Measurements from ENCODE around the gene PPP1R11. TPM values are rescaled to one million over a fixed set of nuclear protein-coding genes. Genes with fewer than 3 reads are reported as not detected.
"Not testable (repeated sequence)": the region's sequence is repeated elsewhere in the genome, so short reads cannot be mapped to it uniquely, and the experiment has no call there.

PPP1R11 gene, protein sequence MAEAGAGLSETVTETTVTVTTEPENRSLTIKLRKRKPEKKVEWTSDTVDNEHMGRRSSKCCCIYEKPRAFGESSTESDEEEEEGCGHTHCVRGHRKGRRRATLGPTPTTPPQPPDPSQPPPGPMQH
- total RNA-seq: 10 to 100 TPM; 55.8 to 58.8 TPM

DNA sequence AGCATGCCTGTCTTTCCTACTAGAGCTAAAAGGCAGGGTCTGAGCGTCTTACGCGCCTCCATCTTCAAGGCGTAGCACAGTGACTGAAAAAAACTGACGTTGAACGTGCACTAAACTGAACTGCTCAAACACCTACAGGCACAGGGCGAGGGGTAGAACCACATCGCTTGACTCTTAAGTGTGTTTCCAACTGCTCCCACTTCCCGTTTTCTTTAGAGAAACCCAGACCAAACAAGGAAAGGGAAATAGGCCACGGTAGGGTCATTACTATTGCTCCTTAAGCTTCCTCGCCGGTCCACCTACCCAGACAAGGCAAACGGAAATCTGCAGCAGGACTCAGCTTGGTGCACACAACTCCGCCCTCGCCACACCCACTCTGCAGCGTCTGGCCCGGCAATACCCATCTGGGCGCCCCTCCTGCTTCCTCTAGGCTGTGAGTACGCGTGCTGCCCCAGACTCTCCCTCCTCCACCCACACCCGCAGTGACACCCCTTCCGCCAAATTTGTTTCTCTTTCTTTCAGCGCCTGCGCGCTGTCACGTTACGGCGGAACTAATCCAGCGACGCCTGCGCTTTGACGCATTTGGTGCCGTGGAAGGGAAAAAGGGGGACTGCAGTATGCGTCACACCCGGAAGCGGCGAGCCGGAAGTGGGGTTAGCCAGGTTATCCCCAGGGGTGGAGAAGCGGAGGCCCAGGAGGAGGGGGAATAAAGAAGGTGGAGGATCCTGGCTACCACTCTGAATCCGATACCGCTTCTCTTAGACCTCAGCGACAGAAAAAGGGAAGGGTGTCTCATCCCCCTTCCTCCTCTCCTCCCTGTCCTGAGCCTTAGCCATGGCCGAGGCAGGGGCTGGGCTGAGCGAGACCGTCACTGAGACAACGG lies at the start of gene PPP1R11:
PPP1R11 (plus strand) TSS at position 622 of the 883 bp plus-strand sequence; CDS start at position 835, 213 bp downstream.
- POLR2A ChIA-PET: no interaction called here

DNA sequence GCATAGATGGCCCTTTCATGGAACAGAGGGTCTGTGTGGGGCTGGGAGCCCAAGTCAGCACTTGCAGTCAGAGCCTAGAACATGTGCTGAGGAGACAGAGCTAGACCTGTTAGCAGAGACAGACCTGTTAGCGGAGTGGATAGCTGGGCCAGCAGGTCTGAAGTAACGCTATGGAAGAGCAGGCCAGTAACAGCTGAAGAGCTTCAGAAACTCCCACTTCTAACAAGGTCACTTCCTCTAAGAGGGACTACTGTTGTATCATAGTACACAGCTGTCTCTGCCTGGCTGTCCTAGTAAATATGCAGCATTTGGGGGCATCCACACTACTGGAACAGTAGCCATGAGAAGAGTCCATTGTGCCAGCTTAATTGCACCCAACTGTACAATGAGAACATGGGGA lies 47.2 kb upstream of the PPP1R11 start:
- CTCF ChIA-PET: interaction anchor here (1.3 kb wide), 1 partner anchor 171 kb away, joined by 3 read pairs; no protein-coding TSS in a partner anchor
- POLR2A ChIA-PET: no interaction called here

More for the DNA sequence above, at the start of gene PPP1R11:
- CTCF ChIA-PET: interaction anchor here (1.1 to 1.2 kb wide), 2 partner anchors 29 to 38 kb away, joined by 4 read pairs; no protein-coding TSS in a partner anchor

DNA sequence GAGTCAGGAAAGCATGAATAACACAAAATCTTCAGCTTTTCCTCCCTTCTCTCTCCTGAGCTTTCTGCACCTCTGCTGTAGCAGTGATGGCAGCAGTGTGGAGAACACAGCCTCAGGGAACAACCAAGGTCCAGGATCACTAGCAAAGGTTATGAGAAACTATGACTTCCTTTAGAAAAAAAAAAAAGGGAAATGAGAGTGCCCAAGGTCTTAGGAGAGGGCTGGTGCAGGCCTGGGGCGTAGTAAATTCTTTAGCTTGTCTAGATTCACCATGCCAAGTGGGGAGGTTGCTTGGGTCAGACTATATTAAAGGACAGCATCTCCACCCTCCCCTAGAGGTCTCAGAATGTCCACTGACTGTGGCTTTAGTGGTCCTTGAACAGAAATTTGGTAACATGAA lies 46.4 kb upstream of the PPP1R11 start:
- CTCF ChIA-PET: interaction anchor here (0.6 kb wide), 1 partner anchor 288 kb away, joined by 3 read pairs; no protein-coding TSS in a partner anchor
- POLR2A ChIA-PET: no interaction called here

DNA sequence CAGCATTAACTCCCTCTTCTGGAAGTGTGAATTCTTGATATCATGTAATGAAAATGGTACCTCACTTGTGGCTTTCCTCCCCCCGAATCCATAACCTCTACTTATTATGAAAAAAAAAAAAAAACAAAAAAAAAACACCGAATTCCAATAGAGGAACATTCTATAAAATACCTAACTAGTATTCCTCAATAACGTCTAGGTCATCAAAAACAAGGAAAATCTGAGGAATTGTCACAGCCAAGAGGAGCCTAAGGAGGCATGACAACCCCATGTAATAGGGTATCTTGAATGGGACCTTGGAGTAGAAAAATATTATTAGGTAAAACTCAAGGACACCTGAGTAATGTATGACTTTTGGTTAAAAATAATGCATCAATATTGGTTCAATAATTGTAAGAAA lies 44.8 kb upstream of the PPP1R11 start:
- POLR2A ChIA-PET: no interaction called here

DNA sequence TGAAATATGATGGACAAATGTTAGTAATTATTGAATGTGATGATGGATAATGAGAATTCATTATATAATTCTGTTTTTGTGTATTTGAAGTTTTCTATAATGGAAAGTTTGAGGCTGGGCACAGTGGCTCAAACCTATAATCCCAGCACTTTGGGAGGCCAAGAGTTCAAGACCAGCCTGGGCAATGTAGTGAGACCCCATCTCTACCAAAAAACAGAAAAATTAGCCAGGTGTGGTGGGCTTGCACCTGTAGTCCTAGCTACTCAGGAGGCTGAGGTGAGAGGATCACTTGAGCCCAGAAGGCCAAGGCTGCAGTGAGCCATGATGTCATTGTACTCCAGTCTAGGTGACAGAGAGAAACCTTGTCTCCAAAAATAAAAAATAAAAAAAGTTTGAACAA lies 44.3 kb upstream of the PPP1R11 start:
- POLR2A ChIA-PET, CTCF ChIA-PET: not testable (repeated sequence)

More for the DNA sequence above, 44.8 kb upstream of the PPP1R11 start:
- CTCF ChIA-PET: no interaction called here

DNA sequence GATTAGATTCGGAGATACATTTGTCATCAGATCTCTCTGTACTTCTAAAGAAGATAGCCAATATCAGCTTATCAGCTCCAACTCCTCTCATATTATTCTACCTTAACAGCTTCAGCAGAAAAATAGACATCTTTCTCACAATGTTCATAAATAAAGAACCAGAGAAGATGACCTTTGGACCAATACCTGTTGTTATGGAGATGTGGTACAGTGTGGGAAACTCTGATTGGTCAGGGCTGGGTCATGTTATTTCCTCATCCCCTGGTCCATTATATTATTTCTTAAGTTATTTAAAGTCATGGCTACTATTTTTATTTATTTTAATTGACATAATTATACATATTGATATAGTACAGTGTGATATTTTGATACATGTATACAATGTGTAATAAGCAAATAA lies 41.8 kb upstream of the PPP1R11 start:
- ChIA-PET CTCF (no interaction called here), POLR2A (no interaction called here)

DNA sequence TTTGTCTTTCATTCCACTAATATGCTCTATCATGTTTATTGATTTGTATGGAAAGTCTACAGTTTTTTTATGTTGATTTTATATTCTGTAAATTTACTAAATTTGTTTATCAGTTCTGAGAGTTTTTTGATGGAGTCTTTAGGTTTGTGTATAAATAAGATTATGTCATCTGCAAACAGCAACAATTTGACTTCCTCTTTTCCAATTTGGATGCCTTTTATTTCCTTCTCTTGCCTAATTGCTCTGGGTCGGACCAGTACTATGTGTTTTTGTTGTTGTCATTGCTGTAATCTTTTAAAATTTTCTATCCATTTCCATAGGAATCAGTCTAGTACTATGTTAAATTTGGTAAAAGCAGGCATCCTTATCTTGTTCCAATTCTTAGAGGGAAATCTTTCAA lies 37.4 kb upstream of the PPP1R11 start:
- POLR2A ChIA-PET: no interaction called here
- CTCF ChIA-PET: no interaction called here

DNA sequence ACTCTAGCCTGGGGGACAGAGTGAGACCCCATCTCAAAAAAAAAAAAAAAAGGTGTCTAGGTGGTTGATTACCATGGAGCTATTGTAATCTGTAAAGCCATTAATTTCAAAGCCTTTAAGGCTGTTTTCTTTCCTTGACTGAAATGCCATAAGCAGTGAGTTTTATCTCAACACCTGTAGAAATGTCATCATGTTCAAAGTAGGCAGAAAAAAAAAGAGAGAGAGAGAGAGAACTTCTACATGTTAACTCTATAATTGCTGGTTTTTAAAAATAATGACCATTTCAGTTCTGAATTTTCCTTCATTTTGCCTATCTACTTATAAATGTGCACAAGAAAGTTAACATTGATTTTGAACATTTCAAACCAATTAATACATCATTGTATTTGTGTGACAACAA lies 35.6 kb upstream of the PPP1R11 start:
- POLR2A ChIA-PET: interaction anchor here (0.6 kb wide), 1 partner anchor 67 kb away, joined by 4 read pairs; no protein-coding TSS in a partner anchor
- CTCF ChIA-PET: no interaction called here

DNA sequence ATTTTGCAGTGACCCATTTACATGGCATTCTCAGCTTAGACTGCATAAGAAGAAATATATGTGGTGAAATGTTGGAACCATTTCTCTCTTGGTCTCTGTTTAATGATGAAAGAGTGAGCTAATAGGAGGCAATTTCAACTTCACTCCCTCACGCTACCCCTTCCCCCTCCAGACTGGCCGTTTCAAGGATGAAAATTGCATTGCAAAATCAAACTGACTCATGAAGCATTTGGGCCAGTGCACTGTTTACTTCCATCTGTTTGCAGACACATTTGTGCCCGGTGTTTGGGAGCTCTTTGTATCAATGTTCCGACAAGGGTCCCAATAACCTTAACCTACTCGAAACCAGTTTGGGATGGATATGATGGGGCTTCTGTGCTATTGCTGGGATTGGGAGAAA lies 33.6 kb upstream of the PPP1R11 start:
- POLR2A ChIA-PET, CTCF ChIA-PET: not testable (repeated sequence)

DNA sequence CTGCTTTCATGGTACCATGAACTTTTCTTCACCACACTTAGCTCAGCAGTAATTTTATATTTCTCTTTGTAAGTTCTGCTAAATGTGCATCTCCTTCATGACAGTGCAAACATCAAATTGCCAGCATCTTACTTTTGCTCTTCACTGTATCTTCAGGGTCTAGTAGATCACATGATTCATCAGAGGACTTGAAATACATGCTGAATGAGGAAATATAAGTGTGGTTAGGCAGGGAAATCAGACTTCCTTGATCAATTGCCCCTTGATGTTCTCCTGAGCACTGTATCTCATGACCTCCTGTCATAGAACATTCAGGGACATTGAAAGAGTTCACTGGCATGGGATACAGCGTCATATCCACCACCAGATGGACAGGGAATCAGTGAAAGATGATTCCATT lies 31.2 kb upstream of the PPP1R11 start:
- CTCF ChIA-PET: no interaction called here
- POLR2A ChIA-PET: no interaction called here

DNA sequence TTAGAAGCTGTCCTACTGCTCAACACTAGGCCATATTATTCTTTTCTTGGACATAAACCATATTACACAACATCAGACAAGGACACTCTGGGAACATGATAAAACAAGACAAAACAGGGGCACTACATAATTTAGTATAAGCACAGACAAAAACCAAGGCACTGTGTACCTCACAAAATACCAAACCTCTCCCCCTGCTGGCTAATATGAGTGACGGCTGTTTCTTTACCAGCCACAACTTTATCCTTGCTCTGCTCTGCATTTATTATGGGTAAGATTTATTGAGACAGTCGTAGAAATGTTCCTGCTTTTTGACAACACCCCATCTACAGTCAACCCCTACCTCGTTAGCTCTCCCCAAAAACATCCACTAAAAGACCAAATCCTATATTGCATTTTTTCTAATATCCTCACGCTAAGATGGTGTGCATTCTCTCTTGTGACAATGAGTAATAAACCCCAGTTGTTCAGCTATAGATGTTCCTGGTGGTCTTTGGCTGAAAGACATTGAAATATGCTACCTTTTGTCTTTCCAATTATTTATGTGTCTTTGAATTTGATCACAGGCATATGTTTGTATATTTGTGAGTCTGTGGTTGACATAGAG lies 29.7 kb upstream of the PPP1R11 start:
- POLR2A ChIA-PET: no interaction called here
- CTCF ChIA-PET: no interaction called here

DNA sequence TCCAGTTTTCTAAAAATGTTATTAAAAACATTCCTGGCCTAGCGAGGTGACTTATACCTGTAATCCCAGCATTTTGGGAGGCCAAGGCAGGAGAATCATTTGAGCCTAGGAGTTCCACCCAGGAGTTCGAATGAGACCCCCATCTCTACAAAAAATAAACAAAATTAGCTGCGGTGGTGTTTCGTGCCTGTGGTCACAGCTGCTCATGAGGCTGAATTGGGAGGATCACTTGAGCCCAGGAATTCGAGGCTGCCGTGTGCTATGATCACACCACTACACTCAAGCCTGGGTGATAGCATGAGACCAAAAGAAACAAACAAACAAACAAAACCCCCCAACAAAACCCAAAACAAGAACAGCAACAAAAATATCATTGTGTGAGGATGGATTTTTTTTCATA lies 25.8 kb upstream of the PPP1R11 start:
- CTCF ChIA-PET: interaction anchor here (1.8 kb wide), 1 partner anchor 90 kb away, joined by 6 read pairs; no protein-coding TSS in a partner anchor

DNA sequence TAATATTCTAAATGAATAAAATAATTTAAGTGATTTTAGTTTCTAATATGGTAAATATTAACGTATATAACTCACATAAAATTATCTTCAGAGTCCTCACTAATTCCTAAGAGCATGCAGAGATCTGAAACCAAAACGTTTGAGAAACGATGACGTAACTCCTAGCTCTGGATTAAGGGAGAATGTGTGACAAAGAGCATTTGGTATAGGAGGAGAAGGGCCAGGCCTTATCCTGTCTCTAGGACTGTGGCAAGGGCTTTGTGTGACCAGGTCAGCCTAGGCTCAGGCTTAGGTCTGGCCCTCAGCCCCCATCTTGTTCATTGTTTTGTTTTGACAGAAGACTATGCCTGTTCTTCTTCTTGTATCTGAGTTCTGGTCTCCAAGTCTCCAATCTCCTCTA lies 25.2 kb upstream of the PPP1R11 start:
- ChIA-PET CTCF (interaction anchor here (1.8 kb wide), 1 partner anchor 90 kb away, joined by 6 read pairs; no protein-coding TSS in a partner anchor), POLR2A (no interaction called here)

More for the DNA sequence above, 25.8 kb upstream of the PPP1R11 start:
- POLR2A ChIA-PET: no interaction called here

DNA sequence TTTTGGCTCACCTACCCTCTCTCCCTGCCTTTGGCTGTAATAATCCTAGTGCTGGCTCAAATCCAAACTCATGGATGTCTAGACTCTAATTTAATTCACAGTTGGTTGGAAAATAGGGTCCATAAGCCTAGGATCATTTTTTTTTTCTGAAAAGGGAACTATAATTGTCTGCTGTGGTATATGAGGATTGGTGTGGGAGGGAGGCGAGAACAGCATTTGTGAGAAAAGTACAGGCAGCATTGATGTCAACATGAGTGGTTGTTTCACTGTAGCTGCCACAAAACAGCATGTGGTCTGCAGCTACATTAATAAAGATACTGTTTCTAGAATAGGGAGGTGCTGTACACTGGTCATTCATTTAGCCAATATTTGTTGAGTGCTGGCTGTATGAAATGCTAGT lies 24.5 kb upstream of the PPP1R11 start:
- CTCF ChIA-PET: no interaction called here
- POLR2A ChIA-PET: no interaction called here

DNA sequence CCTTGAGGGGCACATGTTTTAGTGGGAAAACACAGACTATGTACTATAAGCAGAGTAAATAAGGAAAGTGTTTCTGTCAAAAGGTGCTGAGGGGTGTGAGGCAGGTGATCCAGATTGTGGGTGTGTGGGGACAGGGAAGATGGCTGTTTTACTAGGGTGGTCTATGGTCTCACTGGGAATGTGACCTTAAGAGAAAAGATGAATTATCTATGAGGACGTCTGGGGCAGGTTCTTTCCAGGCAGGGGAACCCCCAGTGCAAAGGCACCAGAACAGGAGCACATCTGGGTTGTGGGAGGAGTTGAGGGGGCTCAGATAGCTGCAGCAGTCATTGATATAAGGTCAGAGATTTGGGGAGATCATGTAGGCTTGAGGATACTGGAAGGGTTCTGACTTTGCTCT lies 24.1 kb upstream of the PPP1R11 start:
- ChIA-PET POLR2A (no interaction called here), CTCF (no interaction called here)

DNA sequence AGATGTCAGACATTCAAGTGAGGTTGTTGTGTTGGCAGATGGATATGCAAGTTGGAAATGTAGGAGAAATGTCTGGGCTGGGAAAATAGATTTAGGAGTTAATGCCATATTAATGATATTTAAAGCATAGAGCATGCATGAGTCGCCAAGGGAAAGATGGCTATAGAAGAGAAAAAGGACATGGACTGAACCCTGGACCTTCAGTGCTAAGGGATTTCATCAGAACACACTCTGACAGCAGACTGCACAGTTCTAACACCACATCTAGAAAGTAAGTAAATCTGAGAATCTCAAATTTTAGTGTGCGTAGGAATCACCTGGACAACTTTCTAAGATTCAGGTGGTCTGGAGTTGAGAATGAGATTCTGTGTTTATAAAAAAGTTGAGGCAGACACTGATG lies 23.3 kb upstream of the PPP1R11 start:
- POLR2A ChIA-PET: no interaction called here
- CTCF ChIA-PET: no interaction called here

DNA sequence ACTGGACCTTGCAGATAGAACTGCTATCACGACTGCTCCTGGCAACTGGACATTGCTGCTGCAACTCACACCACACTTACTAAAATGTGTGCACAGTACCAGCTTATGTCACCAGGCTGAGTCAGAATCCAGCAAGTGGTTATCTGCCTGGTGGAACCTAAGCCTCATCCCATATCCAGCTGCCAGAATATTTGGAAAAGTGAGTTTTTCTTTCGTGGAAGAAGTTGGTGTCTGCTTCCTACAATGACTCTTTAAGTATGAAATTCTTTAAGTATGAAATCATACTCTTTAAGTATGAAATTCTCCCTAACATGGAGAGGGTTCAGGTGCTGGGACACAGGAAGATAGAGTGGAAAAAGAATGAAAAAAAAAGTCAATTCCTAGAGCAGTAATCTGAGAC lies 22.4 kb upstream of the PPP1R11 start:
- CTCF ChIA-PET: no interaction called here
- POLR2A ChIA-PET: no interaction called here

DNA sequence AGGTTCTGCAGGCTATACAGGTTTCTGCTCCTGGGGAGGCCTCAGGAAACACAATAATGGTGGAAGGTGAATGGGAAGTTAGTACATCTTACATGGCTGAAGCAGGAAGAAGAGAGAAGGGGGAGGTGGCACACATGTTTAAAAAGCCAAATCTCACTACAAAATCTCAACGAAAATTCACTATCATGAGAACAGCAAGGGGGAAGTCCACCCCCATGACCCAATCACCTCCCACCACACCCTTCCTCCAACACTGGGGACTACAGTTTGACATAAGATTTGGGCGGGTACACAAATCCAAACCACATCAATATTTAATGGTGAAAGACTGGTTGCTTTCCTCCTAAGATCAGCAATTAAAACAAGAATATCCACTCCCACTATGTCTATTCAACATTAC lies 19.8 kb upstream of the PPP1R11 start:
- ChIA-PET POLR2A (no interaction called here), CTCF (no interaction called here)

DNA sequence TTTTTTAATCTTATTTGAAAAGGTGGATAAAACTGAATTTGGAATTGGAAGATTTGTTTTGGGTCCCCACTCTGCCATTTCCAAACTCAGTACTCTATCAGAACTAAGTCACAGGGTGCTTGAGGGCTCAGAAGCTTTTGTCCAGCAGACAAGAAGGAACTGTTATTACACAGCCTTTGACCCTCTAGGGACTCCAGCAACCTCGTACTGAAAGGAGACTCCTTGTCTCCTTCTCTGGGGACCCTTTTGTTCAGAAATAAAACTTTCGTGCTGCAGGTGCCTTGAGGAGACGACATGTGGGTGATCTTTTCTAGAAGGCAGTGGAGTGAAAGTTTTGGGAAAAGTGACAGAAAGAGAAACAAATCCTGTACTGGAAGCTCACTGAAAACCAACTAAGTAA lies 13.3 kb upstream of the PPP1R11 start:
- ChIA-PET CTCF (no interaction called here), POLR2A (no interaction called here)

DNA sequence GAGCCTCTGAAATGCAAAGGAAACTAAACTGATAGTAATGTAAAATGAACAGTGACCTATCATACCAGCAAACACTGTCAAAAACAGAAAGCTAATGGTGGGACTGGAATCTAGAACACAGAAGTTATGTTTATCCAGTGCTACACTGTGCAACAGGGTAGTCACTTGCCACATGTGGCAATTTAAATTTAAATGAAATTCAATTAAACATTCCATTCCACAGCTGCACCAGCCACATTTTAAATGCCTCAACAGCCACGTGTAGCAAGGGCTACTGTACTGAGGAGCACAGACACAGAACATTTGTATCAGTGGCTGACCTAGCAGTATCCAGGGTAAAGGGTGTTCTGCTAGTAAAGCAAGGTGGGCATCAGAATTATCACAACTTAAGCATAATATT lies 11.5 kb upstream of the PPP1R11 start:
- CTCF ChIA-PET: no interaction called here

DNA sequence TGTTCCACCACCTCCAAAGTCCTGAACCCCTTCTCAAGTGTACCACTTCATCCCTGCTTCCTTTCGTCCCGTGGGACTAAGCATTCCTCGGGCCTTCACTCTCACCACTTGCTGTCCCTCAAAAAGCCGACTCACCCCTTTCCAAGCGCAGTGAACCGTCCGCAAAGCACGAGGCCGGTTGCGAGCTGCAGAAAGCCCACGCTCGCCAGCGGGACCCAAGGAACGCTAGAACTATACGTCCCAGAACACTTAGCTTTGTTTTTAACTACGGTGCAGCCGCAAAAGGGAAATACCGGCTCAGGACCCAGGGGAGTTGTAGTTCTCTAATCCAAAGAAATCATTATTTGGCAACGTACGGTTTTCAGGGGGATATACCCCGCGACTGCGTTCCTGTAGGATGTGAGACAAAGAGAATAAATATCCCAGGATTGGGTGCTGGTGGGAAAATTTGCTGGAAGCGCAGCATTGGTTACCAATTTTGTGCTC lies 6.3 kb upstream of the PPP1R11 start:
- CTCF ChIA-PET: interaction anchor here (1.0 to 1.1 kb wide), 3 partner anchors 41 to 92 kb away, joined by 3 to 4 read pairs (median 3); no protein-coding TSS in a partner anchor
- POLR2A ChIA-PET: interaction anchor here (1.0 to 1.7 kb wide), 2 partner anchors 96 to 311 kb away, joined by 3 to 6 read pairs; no protein-coding TSS in a partner anchor

More for the DNA sequence above, 11.5 kb upstream of the PPP1R11 start:
- POLR2A ChIA-PET: no interaction called here

All from activated CD8-positive, alpha-beta memory T cell treated with anti-CD3 and anti-CD28 coated beads for 36 hours (primary cell).